Activated naive CD4-positive, alpha-beta T cell treated with anti-CD3 and anti-CD28 coated beads, Interleukin-2, amount 50 U/mL, for 16 hours (primary cell): ENCODE data around the gene C1orf74.

Source experiments
- DNase-seq: peaks from one replicate; pipeline ENCODE4 v3.0.0-alpha.2; 2020

Gene C1orf74

GRCh38 chr1:209769171-209769904, 15.0 kb downstream of the C1orf74 start:
- DNase-seq, result peak; percentile 74

DNA sequence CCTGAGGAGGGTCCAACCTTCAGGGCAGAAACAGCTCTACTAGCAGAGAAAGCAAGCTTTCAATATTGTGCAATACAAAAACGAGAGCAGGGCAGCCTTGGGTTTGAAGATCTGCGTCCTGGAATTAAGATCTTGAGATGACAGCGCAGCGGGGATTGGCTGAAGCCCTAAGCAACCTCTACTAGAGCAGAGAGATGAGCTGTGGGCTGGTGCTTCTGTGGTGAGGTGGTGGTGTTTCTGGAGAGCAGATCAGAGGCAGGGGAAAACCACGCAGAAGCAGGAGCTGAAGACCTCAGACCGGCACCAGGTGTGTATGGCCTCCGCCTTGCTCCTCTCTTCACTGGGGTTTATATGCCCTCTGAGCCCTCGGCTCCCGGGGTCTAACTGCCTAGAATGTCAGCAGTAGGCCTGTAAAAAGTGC, 16.0 kb downstream of the C1orf74 start:
- peak; percentile 77 for DNase-seq

- no peak for DNase-seq
Observed at GRCh38 chr1:209767706-209768105, 16.7 kb downstream of the C1orf74 start.

- DNase-seq, result no peak
Observed at GRCh38 chr1:209767096-209767495, 17.3 kb downstream of the C1orf74 start.

DNA sequence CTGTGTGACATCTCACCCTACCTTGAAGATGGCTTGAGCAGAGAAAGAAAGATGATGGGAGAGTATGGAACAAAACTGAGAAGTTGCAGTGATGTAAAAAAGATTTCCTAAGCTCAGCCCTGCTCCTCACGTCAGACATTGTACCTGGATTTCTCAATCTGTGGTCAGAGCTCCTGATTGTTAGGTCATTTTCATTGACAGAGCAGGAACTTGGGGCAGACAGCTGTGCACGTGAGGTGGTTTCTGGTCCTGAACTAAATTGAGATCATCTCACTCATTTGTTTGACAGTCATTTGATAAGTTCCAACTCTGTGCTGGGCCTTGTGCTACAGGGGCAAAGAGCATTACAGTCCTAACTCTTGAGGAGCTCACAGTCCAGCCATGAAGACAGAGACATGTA, 18.3 kb downstream of the C1orf74 start:
- DNase-seq, result no peak

DNA sequence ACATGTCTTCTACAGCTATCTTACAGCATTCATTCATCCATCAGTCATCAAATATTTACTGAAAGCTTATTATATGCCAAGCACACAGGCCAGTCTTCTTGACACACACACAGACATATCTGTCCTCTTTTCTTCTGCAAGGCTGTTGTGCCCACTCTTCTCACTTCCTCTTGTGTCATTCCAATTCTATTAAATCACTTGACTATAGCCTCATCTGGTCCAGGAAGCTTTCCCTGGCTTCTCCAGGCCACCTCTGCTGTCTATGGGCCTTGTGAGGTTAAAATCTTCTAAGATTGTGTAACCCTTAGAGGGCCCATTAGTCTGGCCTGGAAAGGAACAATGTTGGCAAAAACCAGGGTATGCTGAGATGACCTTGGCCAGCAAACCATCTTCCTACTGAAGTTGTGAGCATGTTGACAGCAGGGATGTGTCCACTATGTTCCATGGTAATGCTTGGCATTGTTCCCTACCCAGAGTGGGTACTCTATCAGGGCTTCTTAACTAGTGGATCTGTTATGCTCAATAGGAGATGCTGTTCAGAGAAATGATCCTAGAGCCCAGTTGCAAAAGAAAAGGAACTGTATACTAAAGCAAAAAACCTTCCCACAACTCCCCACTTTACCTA, 23.2 kb downstream of the C1orf74 start:
- DNase-seq, result no peak

- no peak for DNase-seq
Observed at GRCh38 chr1:209759829-209760359, 24.5 kb downstream of the C1orf74 start.

- DNase-seq, result no peak
Observed at GRCh38 chr1:209758400-209758799, 26.0 kb downstream of the C1orf74 start.

- peak; percentile 32 for DNase-seq
Observed at GRCh38 chr1:209756615-209757445, 27.5 kb downstream of the C1orf74 start.

DNA sequence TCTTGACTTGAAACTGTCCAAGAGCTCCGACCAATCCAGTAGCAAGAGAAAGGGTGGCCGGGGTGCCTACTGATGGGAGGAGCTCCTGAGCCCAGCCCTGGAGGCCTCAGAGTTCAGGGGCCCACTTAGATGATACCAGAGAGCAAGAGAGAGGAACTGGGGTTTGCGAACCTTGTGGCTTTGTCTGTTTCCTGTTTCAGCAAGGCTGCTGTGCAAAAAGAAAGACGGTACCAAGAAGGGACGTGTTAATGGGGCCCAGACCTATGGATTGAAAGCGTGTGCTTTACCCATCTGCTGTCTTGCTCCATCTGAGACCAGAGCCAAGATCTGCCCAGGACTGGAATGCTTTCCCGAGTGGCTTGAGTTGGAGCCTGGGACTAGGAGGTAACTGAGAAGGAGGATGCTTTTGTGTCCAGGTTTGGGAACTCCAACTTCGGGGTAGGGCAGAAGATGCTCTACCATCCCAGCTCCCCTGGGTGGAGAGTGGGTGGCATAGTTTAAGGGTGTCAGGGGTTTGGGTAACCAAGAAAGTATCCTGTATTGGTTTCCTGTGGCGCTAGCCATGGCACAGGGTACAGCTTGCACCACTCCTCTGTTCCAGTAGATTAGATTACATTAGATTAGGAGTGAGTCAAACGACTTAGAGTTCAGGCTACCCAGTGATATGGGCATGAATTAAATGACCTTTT, 28.3 kb downstream of the C1orf74 start, which contains the start of gene TRAF3IP3:
Gene TRAF3IP3 (plus strand): TSS at position 128 of the 689 bp plus-strand sequence. CDS start 3,987 bp downstream, outside the sequence.
- DNase-seq, result peak; percentile 70

DNA sequence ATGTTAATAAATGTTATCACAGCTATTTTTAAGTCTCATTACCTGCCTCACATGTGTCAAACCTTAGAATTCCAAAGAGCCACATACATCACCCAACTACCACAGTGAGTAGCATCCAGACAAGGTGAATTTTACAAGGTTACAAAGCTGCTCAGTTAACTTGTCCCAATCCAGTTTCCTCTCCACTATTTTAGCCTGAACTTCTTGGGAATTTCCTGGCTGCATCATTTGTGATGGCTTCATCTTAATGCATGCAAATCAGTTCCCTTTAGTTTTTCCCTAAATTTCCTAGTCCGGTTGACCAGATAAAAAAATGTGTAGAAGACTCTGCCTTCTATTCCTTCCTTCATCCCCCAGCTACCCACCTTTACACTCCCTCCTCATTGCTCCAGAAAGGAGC, 29.1 kb downstream of the C1orf74 start:
- DNase-seq, result no peak

DNA sequence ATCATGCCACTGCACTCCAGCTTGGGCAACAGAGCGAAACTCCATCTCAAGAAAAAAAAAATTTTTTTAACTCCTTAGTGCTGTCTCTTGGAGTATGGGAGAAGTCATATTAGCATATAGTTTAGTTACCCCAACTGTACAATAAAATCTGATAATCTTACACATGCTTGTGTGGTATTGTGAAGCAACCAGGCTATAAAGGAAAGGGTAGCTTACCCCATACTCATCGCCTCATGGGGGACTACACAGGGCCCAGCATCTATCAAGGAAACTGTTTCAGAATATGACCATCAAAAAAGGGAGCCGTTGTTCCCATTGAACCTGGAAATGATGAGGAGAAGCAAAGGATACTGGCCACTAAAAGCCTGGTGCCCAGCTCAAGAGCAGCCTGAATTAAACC, 31.5 kb downstream of the C1orf74 start:
- no peak for DNase-seq

GRCh38 chr1:209751627-209752231, 32.6 kb downstream of the C1orf74 start:
- peak; percentile 51 for DNase-seq

DNA sequence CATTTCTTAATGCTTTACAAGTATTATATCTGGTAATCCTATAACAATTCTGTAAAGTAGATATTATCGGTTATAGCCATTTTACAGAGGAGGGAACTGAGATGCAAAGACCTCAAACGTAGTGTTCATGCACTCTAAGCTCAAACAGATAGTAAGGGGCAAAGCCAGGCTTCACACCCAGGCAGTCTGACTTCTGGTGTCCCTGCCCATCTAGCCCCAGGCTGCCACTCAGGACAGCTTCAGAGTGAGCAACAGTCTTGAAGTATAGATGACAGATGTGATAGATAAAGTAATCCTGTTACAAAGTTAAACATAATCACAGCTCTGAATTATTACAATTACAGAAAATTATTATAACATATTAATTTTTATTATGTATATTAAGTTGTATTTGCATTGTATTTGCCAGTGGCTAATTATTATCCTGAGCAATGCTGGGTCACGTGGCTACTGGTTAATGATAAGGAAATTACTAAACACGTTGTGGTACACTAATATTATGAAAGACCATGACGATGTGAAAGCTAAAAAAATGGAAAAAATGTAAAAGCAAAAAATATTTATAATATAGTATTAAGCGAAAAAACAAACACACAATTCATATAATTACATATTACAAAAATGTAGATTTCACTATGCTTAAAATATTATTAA, 34.6 kb downstream of the C1orf74 start:
- DNase-seq, result no peak

DNA sequence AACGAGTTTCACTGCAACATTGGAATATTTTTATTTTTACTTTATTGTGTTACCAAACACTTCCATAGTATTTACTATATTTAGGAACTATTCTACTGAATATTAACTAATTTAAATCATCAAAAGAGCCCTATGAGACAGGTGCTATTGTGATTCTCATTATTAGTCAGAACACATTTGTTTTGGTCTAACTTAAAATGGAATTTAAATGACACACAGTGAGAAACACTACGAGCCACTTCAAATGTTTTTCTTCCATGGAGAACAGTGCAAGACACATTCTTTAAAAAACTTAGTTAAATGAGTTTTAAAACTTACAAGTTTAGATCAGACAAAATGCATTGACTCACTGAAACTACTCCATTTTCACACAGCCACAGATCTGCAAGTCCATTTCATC, 35.2 kb downstream of the C1orf74 start:
- DNase-seq, result no peak

- DNase-seq, result no peak
Observed at GRCh38 chr1:209748620-209749019, 35.7 kb downstream of the C1orf74 start.

DNA sequence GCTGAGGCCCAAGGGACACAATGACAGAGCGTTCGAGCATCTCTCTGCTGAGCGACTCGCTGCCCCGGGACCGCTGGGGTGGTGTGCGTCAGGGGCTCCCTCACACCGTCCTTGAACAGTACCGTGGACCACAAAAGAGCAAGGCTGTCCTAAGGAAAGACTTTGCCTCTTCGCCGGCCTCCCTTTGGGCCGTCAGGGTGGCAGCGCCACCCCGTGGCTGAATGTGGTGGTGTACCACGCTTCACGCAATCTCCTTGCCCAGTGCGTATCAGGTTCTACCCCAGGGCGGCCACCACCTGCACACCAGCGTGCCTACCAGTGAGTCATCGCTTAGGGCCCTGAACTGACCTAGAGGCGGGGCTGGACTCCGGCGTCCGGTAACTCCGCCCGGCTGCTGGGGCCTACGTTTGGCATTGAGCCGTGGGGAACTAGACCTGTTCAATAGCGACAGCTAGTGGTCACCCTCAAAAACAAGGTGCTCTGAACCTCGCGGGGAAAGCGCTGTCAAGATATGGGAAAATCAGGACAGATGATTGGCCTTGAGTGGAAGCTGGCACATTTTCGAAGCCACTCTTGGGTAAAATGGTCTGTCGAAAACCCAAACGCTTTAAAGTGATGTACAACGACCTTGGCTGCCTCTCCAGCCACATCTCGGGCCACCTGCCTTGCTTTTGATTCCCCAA, 36.6 kb downstream of the C1orf74 start:
- peak; percentile 83 for DNase-seq

- DNase-seq, result no peak
Observed at GRCh38 chr1:209746451-209747165, 37.8 kb downstream of the C1orf74 start.

- DNase-seq, result no peak
Observed at GRCh38 chr1:209743145-209743482, 41.2 kb downstream of the C1orf74 start.

GRCh38 chr1:209742409-209743144, 41.8 kb downstream of the C1orf74 start:
- DNase-seq, result no peak
